Measurements from ENCODE around the gene ESR2. TPM values are rescaled to one million over a fixed set of nuclear protein-coding genes. Genes with fewer than 3 reads are reported as not detected.

Gene ESR2
- 0.03 TPM in 1 of 5 replicates, not detected in the others for total RNA-seq (2022; extraction: Qiagen RNA extraction; ENCODE audit: low read depth)

GRCh38 chr14:64293976-64294671 lies at the start of gene ESR2:
ESR2 (minus strand) TSS chr14:64294371; CDS start chr14:64282985, 11,386 bp downstream.

Other genes starting within 250 kb of the ESR2 start
- gene MTHFD1, start 94.0 kb upstream of the ESR2 start, total RNA-seq (2022; extraction: Qiagen RNA extraction; ENCODE audit: low read depth): 104 to 124 TPM (median 123 TPM) in 5 replicates
- gene AKAP5, start 171.1 kb upstream of the ESR2 start, total RNA-seq (2022; extraction: Qiagen RNA extraction; ENCODE audit: low read depth): 0.18 to 0.50 TPM (median 0.37 TPM) in 5 replicates
- gene ZBTB25, start 209.5 kb upstream of the ESR2 start, total RNA-seq (2022; extraction: Qiagen RNA extraction; ENCODE audit: low read depth): 3.4 to 6.5 TPM (median 5.3 TPM) in 5 replicates
- gene ZBTB1, start 210.4 kb upstream of the ESR2 start, total RNA-seq (2022; extraction: Qiagen RNA extraction; ENCODE audit: low read depth): 14.1 to 26.1 TPM (median 23.6 TPM) in 5 replicates
- gene HSPA2, start 246.4 kb upstream of the ESR2 start, total RNA-seq (2022; extraction: Qiagen RNA extraction; ENCODE audit: low read depth): 33.3 to 42.6 TPM (median 40.0 TPM) in 5 replicates